ENCODE measurements around the gene BTBD17.

DNA sequence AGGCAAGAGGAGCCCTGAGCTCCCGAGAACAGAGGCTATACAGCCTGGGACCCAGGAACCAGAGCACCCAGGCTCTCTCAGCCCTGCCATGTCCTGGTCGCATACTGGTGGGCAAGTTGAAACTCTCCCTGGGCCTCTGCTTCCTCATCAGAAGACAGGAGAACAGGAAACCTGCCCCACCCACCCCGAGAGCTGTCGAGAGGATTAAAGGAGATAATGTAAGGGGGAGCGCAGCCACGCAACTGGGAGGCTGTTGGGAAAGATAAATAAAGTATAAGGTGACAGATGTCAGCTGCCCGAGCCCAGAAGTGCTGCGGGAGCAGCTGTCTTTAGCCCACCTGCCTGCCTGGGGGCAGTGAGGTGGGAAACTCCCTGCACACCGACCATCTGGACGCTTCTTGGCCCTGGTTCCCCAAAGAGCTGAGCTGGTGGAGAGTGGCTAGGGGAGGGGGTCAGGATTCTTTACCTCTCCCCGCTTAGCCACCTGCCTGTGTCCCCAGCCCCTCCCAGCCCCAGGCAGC, 28.8 kb downstream of the BTBD17 start:
- TF ChIP-seq, protein P1, sequence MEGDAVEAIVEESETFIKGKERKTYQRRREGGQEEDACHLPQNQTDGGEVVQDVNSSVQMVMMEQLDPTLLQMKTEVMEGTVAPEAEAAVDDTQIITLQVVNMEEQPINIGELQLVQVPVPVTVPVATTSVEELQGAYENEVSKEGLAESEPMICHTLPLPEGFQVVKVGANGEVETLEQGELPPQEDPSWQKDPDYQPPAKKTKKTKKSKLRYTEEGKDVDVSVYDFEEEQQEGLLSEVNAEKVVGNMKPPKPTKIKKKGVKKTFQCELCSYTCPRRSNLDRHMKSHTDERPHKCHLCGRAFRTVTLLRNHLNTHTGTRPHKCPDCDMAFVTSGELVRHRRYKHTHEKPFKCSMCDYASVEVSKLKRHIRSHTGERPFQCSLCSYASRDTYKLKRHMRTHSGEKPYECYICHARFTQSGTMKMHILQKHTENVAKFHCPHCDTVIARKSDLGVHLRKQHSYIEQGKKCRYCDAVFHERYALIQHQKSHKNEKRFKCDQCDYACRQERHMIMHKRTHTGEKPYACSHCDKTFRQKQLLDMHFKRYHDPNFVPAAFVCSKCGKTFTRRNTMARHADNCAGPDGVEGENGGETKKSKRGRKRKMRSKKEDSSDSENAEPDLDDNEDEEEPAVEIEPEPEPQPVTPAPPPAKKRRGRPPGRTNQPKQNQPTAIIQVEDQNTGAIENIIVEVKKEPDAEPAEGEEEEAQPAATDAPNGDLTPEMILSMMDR (IDR thresholded peaks at IDR 0.05; ENCODE audit: poor library complexity), result no peak
- no peak for TF ChIP-seq EZH2 (IDR thresholded peaks at IDR 0.05; ENCODE audit: borderline replicate concordance)
